GM18502 (cell line): ENCODE results near the gene RASL10A.

Experiments
- ATAC-seq: cut with Tn5 transposase; IDR thresholded peaks from one replicate; pipeline ENCODE4 v1.9.1; 2021; ENCODE audit warnings: mild to moderate bottlenecking; ENCODE audit not compliant: unreplicated experiment, poor library complexity

Gene RASL10A

DNA sequence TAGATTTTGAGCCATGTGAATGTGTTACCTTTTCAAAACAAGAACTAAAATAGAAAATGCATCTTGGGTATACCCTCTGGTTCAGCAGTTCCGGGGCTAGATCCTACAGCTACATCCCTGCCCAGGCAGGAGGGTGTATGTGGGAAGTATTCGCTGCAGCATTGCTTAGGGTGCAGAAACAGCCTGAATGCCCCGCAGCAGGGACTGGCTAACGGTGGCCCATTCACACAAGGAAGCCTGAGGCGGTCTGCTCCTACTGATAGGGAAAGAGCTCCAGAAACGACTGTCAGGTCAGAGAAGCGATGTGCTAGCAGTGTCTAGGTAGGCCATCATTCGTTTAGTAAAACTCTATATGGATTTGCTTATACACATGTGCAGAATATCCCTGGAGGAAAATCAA is 9.9 kb upstream of the RASL10A start:
- no peak for ATAC-seq

DNA sequence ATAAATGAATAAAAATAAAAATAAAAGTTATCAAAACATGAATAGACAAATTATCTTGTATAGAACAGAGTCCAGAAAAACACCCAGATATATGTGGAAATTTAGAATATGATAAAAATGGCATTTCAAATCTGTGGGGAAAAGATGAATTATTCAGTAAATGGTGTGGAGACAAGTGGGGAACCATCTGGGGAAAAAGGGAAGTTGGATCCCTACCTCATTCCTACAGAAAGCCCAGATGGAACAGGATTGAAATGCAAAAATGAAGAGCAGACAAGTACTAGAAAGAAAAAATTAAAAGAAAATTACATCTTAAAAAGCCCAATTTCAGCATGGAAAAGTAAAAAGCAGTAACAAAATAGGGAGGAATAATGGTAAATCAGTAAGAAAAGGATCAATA is 8.1 kb upstream of the RASL10A start:
- no peak for ATAC-seq

DNA sequence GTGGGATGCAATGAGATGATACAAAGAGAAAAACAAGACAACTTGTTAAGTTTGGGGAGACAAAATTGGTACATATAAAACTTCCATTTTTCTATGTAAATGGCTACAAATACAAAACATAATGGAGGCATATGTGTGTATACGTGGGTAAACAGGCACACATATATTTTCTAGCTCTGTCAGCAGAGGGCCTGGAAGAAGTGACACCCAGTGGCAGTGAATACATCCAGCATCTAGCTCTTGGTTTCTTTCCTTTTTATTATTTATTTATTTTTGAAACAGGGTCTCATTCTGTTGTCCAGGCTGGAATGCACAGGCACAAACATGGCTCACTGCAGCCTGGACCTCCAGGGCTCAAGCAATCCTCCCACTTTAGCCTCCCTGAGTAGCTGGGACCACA is 5.0 kb upstream of the RASL10A start:
- ATAC-seq: no peak

DNA sequence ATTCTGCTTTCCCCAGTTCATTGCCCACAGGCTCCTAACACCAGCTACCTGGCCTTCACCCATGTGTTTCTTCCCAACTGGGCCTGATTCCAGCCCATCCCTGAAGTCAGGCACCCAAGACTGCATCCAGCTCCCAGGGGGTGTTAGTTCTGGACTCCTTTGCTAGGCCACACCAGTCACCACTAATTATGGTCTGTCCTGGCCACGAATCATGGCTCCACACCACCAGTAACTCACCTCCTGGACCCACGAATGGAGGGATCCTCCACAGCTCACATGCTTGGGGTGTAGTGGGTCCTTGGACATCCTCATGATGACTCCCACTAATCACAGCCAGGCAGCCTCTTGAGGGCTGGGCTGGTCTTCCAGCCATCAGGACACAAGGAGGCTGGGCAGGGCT is 3.6 kb upstream of the RASL10A start:
- ATAC-seq: no peak

DNA sequence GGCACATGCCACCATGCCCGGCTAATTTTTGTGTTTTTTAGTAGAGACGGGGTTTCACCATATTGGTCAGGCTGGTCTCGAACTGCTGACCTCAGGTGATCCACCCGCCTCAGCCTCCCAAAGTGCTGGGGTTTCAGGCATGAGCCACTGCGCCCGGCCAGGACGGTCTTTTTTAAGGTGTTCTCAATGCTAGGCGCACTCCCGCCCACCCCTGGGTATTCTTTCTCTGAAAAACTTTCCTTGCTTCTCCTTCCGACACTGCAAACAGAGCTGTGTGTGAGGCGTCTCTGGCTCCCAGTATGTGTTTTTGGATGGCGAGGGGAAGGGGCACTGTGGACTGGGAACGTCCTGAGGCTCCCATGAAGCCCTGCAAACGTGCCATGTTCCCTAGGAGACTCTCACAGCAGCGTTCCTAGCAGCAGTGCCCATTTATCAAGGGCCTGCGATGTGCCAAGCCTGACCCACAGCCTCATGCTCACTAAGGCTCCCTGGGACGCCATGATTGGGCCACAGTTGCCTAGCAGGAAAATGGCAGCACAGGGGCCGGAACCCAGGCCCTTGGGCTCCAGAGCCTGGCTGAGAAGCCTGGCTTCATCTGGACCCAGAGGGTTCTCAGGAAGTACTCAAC is 2.4 kb upstream of the RASL10A start:
- ATAC-seq: no peak

DNA sequence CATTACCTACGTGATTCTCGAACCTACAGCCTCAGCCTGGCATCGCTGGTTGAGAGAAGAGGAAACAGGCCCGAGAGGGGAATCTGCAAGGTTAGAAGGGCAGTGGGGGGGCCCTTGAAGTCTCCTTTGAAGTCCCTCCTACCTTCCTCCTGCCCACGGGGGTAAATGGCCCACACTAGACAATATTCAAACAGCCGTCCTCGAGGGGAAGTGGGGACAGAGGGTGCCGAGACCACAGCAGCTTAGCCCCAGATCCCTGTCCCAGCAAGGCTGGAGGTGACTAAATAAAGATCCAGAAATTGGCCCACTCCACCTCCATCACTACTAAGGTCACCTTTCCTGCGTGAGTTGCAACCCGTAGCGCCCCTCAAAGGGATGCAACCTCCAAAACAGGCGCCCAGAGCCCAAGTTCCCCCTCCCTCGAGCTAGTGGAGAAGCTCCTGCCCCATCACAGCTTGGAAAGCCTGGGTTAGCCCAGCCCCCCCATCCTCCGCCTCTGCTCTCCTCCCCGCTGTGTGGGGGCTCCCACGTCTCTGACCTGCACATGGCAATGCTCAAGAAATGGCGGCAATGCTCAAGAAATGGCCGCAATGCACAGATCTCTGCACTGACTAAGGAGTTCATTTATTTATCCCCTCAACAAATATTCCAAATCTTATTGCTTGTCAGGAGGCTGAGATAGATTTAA is 788 bp upstream of the RASL10A start:
- ATAC-seq: no peak

DNA sequence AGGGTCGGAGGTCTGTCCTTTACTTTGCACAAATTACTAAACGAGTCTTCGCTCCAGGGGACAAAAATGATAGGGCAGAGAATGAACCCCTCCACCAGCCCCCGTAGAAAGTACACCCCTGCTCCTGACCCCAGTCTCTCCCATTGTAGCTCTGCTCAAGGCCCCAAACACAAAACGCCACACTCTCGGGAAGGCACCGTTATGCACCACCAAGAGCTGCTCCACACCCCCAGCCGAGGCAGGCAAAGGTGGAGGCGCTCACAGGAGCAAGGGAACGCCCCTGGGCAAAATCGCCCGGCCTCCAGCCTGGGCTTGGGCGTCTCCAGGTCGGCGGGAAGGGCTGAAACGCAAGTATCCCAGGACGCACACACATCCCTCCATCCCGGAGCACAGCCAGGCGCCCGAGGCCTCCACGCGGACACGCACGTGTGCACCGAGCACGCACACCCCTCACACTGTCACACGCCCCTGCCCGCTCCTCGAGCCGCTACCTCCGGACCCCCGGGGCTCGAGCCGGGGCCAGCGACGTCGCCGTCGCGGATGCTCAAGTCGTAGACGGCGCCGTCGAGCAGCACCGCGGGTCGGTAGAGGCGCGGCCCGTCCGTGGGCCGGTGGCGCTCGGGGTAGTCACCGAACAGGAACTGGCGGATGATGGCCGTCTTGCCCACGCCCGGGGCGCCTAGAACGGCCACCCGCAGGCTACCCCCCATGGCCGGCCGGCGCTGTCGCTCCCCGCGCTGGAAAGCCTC is 786 bp downstream of the RASL10A start:
- ATAC-seq: no peak

DNA sequence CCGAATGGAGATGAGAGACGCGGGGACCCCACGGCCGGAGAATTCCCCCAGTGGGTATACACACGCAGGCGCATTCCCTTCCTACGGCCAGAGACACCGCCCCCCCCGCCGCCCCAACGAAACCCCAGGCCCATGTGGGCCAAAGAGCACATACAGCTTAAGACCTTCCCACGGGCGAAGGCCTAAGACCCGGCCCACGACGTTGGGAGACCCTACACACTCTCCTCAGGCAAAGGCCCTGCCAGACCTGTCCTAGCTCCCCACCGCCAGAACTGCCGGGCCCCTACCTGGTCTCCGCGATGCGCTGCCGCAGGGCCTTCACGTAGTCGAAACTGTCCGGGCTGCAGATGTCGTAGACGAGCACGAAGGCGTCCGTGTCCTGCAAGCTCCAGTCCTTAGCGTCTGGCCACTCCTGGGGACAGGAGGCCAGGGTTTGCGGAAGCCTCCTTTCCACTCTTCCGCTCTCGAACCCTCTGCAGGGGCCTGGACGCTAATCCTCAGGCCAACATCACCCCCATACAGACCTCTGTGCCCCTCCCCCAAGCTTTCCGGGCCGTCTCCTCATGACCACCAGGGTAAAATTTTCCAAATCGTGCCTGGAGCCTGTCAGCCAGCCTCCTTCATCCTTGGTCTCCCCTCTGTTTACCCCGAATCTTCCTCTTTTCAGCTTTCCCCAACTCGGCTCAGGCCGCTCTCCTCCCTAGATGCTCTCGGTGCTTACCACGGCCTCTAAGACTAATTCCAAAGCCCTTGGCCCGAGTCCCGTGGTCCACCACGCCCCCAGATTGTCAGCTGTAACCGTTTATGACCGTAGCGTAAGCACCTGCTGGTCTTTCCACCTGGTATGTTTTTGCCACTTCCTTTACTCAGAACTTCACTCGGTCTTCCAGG is 1.7 kb downstream of the RASL10A start:
- no peak for ATAC-seq

DNA sequence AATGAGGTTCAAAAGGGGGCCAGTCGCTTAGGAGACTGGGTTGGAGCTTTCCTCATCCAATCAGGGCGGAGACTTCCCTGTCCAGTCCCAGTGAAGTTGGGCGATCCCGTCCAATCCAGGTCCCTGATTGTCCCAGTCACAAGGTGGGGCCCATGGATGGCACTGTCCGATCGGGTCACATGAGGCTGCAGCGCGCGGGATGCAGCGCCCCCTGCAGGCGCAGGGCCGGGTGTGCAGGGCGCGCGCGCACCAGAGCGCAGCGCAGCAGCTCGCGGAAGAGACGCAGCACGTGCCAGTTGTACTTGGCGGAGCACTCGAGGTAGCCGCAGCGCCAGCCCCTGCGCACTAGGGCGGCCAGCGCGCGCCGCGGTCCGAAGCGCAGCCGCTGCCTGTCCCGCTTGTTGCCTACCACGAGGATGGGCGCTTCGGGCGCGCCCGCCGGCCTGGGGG is 2.3 kb downstream of the RASL10A start:
- ATAC-seq: no peak

DNA sequence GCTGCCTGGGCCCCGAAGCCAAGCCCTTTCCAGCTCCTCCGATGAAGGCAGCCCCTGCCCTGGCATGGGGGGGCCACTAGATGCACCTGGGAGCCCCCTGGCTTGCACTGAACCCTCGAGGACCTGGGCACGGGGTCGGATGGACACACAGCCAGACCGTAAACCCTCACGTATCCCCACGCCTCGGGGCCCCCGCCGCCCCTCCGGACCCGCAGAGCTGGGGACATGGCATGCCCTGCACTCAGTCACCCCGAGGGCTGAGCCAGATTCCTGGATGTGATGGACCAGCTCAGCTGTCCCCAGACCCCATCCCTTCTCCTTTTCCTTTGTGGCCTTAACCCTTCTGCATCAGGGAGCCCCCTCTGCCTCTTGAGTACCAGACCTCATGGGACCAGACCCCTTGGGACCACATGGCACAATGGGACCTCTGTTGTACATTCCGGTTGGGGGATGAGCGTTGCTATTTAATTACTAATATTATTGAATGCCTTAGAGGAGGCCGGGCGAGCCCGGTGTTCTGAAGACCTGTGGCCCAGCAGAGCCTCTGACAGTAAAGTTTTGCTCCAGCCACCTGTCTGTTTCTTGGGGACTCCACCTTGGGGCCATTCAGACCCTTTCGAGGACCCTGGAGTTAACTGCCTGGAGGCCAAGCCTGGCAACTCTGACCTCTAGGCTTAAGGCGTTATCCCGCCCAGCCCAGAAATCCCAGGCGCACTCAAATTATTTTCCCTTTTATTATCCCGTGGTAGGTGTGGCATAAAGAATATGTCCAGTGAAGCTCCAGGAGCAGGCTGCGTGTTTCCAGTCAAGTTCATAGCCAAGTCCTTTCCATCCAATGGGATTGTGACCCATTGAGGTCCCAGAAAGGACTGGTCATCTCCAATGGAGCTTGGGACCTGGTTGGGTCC is 3.0 kb downstream of the RASL10A start:
- ATAC-seq: no peak

DNA sequence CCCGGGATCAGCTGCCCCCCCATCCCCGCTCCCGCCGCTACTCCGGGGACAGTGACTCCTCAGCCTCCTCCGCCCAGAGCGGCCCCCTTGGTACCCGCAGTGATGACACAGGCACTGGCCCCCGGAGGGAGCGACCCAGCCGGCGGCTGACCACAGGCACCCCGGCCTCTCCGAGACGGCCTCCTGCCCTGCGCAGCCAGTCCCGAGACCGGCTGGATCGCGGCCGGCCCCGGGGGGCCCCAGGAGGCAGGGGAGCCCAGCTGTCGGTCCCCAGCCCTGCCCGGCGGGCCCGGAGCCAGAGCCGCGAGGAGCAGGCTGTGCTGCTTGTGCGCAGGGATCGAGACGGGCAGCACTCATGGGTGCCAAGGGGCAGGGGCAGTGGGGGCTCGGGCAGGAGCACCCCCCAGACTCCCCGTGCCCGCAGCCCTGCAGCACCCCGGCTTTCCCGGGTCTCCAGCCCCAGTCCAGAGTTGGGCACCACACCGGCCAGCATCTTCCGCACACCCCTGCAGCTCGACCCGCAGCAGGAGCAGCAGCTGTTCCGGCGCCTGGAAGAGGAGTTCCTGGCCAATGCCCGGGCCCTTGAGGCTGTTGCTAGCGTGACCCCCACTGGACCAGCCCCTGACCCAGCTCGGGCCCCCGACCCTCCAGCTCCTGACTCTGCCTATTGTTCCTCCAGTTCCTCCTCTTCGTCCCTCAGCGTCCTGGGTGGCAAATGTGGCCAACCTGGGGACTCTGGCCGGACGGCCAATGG is 3.9 kb downstream of the RASL10A start:
- ATAC-seq: no peak

DNA sequence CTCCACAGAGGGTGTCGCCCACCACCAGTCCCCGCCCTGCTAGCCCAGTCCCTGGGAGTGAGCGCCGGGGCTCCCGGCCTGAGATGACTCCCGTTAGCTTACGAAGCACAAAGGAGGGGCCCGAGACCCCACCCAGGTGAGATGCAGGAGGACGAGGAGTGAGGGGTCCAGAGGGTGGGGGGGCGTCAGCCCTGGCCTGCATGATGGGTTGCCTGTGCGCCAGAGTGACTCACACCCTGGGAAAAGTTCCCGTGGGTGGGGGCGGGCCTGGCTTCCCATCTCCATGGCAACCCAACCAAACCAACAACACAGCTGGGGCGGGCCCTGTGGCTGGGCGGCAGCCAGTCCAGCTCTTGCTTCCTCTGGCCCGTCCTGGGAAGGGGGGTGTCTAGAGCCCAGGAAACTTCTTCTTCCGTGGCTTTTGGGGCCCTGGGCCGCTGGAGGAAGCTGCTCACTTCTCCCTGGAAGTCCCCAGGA is 4.6 kb downstream of the RASL10A start:
- no peak for ATAC-seq

DNA sequence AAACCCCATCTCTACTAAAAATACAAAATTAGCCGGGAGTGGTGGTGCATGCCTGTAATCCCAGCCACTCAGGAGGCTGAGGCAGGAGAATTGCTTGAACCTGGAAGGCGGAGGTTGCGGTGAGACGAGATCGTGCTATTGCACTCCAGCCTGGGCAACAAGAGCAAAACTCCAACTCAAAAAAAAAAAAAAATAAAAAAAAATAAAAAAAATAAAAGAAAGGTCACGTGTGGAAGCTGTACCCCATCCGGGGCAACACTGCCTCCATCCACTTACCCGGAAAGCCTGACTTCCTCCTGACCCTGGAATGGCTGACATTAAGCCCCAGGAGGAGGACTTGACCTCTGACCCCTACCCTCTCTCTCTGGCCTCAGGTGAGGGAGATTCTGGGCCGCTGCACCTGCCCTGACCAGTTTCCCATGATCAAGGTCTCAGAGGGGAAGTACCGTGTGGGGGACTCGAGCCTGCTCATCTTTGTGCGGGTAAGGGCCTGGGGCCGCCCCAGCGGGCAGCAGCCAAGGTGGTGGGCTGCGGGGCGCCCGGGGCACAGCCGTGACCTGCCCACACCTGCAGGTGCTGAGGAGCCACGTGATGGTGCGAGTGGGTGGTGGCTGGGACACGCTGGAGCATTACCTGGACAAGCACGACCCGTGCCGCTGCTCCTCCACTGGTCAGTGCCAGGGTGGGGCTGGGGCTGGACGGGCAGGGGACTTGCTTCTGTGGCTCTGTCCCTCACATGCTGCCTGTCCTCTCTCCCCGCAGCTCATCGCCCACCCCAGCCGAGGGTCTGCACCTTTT is 5.2 kb downstream of the RASL10A start:
- ATAC-seq: no peak

DNA sequence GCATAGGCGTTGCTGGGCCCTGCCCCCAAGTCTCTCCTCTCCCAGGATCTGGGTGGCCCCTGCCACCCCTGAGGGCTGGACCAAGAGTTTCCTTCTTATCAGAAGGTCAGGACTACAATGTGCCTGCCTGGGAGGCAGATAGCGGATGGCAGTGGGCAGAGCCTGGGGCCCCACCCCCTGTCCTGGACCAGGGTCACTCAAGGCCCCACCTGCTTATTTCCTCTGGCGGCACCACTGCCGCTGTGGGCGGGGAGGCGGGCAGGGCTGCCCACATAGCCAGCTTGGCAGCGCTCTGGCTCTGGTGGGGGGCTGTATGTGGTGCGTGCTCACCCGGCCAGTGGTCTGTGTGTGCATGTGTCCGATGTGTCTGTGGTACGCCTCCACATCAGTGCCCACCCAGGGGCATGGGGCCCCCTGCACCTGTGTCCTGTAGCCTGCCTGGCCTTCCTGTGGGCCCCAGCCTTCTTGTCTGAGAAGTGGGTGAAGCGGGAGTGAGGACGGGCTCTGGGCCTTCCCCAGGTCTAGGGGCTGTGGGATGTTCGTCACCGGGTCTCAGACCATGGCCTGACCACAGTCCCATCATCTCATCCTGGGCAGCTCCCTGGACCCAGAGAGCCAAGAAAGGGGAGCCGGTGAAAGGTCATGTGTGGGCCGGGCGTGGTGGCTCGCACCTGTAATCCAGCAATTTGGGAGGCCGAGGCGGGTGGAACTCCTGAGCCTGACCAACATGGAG is 6.0 kb downstream of the RASL10A start:
- no peak for ATAC-seq

DNA sequence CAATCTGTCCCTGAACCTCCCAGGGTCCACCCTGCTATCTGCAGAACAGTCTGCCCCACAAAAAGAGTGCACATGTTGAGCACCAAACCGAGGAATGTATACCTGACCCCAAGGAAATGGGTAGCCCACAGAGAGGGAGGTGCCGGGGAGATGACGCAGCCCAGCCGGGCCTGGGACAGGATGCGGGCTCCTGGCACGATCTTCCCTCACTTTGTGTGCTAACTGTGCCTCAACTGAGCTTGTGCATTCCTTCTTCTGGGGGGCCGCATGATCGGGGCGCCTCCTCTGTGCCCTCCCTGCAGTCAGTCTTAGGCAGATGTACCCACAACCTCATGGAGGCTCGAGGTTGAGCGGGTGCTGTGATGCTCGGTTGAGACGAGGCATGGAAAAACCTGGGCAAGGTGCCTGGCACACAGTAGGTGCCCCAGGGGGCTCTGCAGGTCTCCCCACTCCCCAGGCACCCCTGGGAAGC is 6.7 kb downstream of the RASL10A start:
- no peak for ATAC-seq

DNA sequence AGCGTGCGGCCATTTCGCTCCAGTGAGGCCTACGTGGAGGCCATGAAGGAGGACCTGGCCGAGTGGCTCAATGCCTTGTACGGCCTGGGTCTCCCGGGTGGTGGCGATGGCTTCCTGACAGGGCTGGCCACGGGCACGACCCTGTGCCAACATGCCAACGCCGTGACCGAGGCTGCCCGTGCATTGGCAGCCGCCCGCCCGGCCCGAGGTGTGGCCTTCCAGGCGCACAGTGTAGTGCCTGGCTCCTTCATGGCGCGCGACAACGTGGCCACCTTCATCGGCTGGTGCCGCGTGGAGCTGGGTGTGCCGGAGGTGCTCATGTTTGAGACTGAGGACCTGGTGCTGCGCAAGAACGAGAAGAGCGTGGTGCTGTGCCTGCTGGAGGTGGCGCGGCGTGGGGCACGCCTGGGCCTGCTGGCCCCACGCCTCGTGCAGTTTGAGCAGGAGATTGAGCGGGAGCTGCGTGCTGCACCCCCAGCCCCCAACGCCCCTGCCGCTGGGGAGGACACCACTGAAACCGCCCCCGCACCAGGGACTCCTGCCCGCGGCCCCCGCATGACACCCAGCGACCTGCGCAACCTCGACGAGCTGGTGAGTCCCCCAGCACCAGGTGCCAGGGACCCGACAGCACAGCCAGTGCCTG is 7.2 kb downstream of the RASL10A start:
- ATAC-seq: no peak
